HG03139 (cell line): ENCODE measurements around the gene RIBC2.
"Not testable (repeated sequence)": the region's sequence is repeated elsewhere in the genome, so short reads cannot be mapped to it uniquely, and the experiment has no call there.

Source experiments
- ATAC-seq: cut with Tn5 transposase; IDR thresholded peaks from one replicate; pipeline ENCODE4 v1.9.1; 2021; ENCODE audit not compliant: unreplicated experiment

The RIBC2 gene

GRCh38 chr22:45413368-45414211, at the start of gene RIBC2, which contains the start of gene SMC1B:
Gene RIBC2 (plus strand): TSS chr22:45413693. CDS start chr22:45413887, 194 bp downstream.
Gene SMC1B (minus strand): TSS chr22:45413599. CDS start chr22:45413567, 32 bp downstream.
- ATAC-seq: no peak

- no peak for ATAC-seq
Observed at GRCh38 chr22:45366713-45367112, 46.8 kb upstream of the RIBC2 start.

- ATAC-seq: not testable (repeated sequence)
Observed at GRCh38 chr22:45373592-45373991, 39.9 kb upstream of the RIBC2 start.

GRCh38 chr22:45376009-45376408, 37.5 kb upstream of the RIBC2 start:
- no peak for ATAC-seq

- ATAC-seq: no peak
Observed at GRCh38 chr22:45376703-45377102, 36.8 kb upstream of the RIBC2 start.

- ATAC-seq: no peak
Observed at GRCh38 chr22:45381348-45381747, 32.1 kb upstream of the RIBC2 start.

- ATAC-seq: no peak
Observed at GRCh38 chr22:45389546-45389945, 23.9 kb upstream of the RIBC2 start.

GRCh38 chr22:45397806-45398205, 15.7 kb upstream of the RIBC2 start:
- ATAC-seq: no peak

- no peak for ATAC-seq
Observed at GRCh38 chr22:45398214-45398613, 15.3 kb upstream of the RIBC2 start.

- ATAC-seq: no peak
Observed at GRCh38 chr22:45399712-45400445, 13.6 kb upstream of the RIBC2 start.

- no peak for ATAC-seq
Observed at GRCh38 chr22:45402466-45402985, 11.0 kb upstream of the RIBC2 start.

GRCh38 chr22:45407793-45408192, 5.7 kb upstream of the RIBC2 start:
- ATAC-seq: no peak

- ATAC-seq: no peak
Observed at GRCh38 chr22:45413013-45413367, 503 bp upstream of the RIBC2 start.

GRCh38 chr22:45418056-45418769, 4.7 kb downstream of the RIBC2 start:
- ATAC-seq: no peak

- no peak for ATAC-seq
Observed at GRCh38 chr22:45418770-45419138, 5.3 kb downstream of the RIBC2 start.

GRCh38 chr22:45420011-45420410, 6.5 kb downstream of the RIBC2 start:
- no peak for ATAC-seq

GRCh38 chr22:45420539-45420938, 7.0 kb downstream of the RIBC2 start:
- ATAC-seq: no peak

GRCh38 chr22:45421349-45422055, 8.0 kb downstream of the RIBC2 start:
- no peak for ATAC-seq

GRCh38 chr22:45422237-45422983, 8.9 kb downstream of the RIBC2 start:
- ATAC-seq: no peak

- no peak for ATAC-seq
Observed at GRCh38 chr22:45423524-45423923, 10.0 kb downstream of the RIBC2 start.
